TTC549 (cell line): ENCODE measurements around the gene ZNF106.

Experiments used
- FAIRE-seq: peaks from 2 replicates; lab custom pipeline; 2012; peaks lifted over from hg19 to GRCh38; lab: Jason Lieb, UNC

ZNF106 gene

DNA sequence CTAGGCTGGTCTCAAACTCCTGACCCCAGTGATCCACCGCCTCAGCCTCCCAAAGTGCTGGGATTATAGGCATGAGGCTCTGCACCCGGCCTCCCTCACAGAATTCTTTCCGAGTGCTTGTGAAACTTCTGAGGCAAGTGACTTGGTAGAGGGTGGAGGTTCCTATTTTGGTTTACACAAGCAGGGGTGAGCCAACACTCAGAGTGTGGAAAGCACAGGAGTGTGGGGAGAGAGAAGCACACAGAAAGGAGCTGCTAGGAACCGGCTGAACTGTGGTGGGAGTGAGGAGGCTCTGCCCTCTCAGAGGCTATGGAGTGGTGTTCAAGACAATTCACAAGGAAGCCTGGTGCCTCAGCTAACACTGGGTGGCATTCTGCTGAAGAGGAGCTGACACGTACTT lies 123.9 kb downstream of the ZNF106 start:
- FAIRE-seq: no peak

DNA sequence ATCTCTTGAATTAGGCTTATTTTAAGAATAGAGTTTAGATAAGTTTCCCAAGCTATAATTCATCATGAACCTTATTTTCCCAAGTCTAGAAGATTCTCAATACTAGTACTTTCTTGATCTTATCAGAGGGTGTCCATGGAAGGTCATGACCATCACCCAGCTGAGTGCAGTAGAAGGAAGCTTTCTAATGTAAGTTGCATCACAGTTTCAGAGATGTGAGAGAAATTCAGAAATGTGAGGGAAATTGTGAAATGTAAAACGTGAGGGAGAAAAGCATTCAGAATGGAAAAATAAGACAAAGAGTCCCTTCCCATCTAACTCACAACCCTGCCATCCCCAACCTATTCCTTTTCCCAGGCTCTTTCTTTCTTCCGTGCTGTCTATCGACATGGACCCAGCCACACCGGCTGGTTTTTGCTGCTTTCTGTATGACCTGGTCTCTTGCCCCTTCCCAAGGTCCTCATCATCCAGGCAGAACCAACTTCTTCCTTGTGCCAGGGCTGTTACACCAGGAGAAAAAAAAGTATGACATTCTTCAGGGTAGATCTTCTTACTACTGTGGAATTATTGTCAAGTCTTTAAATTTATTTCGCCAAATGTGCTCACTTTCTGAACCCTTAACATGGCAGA lies 124.9 kb downstream of the ZNF106 start:
- FAIRE-seq: no peak

DNA sequence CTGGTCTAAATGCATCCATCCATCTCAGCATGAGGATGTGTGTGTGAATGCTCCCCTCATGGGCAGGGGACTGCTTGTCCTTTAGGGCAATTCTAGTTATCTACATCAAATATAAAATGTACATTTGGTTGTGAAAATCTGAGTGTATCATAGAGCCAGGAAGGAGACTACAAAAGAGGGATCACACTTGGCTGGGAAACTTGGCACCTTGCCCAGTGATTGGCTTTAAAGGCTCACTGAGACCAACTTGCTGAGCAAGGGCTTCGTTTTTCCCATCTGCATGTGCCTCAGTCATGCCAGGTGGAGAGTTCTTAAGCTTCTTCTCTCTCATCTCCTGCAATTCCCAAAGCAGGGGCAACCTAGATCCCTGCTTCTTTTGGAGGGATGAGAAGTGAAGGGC lies 126.4 kb downstream of the ZNF106 start:
- no peak for FAIRE-seq

DNA sequence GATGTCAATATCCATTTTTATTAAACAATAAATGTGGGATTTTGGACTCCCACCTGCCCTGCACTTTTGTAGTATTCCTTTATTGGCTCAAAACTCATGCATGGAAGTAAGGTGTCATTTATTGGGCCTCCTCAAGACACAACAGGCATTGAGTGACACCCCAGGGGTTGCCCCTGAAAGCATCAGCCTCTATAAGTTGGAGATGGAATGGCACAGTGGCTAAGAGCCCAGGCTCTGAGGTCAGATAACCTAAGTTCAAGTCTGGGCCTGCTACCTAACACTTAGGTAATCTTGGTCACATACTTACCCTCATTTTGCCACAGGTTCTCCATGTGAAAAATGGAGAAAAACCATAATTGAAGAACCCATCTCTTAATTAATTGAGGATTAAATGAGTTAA lies 127.0 kb downstream of the ZNF106 start:
- no peak for FAIRE-seq

DNA sequence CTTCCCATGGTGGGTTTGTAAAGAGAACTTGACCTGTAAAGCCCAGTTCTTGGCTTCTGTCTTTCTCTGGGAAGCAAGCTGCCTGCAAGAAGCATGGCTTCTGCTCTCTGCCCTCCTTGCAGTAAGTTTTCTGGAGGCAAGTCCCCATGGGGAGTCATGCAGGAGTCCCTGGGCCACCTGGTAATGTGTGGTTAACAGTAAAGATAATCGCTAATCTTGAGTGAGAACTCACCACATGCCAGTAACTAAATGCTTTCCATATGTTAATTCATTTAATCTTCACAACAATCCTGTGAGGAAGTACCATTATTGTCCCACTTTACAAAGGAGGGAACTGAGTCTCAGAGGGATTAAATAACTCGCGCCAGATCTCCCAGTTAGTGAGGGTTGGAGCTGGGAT lies 127.5 kb downstream of the ZNF106 start:
- no peak for FAIRE-seq
